GM21515 (cell line): ENCODE data around the gene RAD18.

ENCODE experiments used
- ATAC-seq: cut with Tn5 transposase; IDR thresholded peaks from one replicate; pipeline ENCODE4 v1.9.1; 2021; ENCODE audit not compliant: unreplicated experiment

The RAD18 gene

GRCh38 chr3:8985876-8986275 is 22.6 kb upstream of the RAD18 start:
- ATAC-seq: no peak

- ATAC-seq: no peak
Measured at GRCh38 chr3:8985411-8985831, 22.1 kb upstream of the RAD18 start.

- no peak for ATAC-seq
Measured at GRCh38 chr3:8984526-8984925, 21.3 kb upstream of the RAD18 start.

DNA sequence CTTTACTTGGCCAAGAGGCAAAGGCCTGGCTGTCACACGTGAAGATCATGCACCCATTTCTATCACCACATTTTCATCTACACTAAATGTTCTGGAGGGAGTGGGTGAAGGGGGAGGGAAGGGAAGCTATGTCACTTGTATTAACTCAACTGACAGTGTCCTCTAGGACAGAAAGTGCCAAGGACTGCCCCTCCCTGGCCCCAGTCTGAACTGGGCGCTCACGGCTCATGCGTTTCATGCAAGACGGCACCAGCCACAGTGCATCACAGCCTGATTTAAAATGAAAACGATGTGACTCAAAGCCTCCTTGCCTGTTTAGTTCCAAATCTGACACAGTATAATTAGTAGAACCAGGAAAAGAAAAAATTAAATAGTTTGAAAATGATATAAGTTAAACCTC is 20.8 kb upstream of the RAD18 start:
- no peak for ATAC-seq

DNA sequence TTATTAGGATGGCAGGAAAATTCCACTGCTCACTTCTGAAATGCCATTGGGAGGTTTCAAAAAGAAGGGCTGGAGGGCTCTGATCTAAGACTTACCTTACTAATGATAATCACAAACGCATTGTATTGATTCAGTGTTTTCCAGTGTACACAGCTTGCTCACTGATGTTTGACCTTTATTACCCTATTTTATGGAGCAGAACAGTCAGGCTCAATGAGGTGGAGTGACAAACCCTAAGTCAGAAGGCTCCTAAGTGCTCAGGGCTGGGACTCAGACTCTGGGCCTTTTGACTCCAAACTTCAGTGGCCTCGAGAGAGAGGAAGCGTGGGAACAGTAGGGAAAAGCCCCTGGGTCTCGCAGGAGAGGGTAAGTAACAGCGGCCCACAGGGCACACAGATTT is 20.3 kb upstream of the RAD18 start:
- no peak for ATAC-seq

GRCh38 chr3:8983026-8983425 is 19.8 kb upstream of the RAD18 start:
- no peak for ATAC-seq

DNA sequence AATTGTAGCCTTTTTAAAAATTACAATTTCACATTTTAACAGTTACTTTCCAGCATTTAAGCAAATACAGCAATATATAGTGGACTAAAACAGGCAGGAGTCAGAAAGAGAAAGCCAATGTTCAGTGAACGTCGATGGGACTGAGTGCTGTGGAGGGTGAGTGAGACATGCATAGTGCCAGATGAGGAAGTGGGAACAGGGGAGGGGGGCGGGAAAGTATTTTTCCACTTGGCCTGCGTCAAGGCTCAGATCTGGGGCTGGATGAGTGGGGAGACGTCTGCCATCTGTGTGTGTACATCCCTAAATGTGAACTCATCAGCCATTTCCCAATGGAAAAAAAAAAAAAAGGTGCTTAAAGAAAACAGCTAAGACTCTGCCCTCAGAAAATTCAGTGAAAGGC is 19.2 kb upstream of the RAD18 start:
- no peak for ATAC-seq

DNA sequence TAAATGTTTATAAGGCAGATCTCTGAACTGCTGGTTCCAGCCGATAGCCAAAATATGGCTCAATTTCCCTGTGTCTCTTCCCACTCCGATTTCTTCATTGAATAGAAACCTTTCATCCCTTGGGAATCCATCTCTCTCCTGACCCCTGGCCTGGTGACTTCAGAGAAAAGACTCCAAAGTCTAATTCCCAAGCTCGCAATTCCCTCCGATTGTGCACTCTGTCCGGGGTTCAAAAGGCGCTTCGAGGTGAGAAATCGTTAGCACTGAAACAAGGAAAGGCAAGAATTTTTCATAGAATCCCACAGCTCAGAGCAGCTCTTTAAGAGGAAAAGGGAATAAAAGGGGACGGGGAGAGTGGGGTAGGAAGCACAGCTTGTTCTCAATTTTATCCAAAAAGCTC is 18.4 kb upstream of the RAD18 start:
- ATAC-seq: no peak

DNA sequence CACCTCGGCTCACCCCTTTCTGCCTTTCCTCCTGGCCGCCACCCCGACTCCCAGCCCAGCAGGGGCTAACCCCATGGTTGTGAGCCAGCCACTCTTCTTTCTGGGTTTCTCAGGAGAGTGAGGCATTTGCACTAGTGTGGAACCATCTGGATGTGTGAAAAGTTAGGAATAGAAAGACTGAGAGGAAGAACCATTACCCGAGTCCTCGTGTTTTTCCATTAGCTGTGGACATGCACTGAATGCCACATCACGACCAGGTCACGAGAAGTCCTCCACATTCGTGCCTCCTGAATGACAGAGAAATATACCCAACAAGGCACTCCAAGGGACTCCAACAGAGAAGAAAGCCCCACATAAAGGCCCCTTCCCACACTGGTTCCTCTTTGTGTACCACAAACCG is 18.0 kb upstream of the RAD18 start:
- no peak for ATAC-seq

DNA sequence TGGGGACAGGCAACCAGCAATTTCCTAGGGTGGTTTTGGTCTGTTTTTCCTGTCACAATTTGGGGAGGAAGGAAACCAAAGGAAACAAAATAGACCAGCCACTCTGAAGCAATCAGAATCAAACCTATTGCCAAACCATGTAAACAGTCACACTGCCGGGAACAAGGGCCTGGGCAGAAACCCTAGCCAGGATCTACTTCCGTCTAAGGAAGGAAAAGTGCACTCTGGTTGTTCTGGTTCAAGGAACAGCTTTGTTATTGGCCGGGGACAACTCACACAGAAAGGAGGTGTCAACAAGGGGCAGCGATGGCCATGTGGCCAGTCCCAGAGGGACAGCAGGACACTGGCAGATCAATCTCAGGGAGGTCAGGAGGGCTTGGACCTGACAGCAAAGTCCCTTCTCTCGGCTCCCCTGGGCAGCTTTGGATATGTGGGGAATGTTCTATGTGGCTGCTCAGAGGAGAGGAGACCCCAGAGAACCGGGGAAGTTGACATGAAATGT is 17.5 kb upstream of the RAD18 start:
- ATAC-seq: no peak

GRCh38 chr3:8979262-8979661 is 16.0 kb upstream of the RAD18 start:
- no peak for ATAC-seq

DNA sequence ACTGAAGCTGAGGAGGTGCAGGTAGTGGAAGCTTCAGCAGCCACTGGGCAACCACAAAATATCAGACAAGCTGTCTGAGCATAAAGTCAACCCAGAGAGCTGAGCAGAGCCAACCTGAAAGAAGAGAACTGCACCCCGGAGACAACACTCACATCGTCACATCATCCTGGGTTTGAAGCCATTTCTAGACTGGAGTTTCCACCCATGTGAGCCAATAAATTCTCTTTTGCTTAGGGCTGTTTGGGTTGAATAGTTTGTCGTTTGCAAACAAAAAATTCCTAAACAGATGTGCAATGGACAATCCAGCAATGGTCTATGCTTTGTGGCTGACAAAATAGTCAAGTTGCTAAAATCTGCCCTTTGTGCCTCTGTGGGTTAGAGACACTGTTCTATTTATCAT is 15.3 kb upstream of the RAD18 start:
- no peak for ATAC-seq

GRCh38 chr3:8976540-8977182 is 13.4 kb upstream of the RAD18 start:
- ATAC-seq: no peak

DNA sequence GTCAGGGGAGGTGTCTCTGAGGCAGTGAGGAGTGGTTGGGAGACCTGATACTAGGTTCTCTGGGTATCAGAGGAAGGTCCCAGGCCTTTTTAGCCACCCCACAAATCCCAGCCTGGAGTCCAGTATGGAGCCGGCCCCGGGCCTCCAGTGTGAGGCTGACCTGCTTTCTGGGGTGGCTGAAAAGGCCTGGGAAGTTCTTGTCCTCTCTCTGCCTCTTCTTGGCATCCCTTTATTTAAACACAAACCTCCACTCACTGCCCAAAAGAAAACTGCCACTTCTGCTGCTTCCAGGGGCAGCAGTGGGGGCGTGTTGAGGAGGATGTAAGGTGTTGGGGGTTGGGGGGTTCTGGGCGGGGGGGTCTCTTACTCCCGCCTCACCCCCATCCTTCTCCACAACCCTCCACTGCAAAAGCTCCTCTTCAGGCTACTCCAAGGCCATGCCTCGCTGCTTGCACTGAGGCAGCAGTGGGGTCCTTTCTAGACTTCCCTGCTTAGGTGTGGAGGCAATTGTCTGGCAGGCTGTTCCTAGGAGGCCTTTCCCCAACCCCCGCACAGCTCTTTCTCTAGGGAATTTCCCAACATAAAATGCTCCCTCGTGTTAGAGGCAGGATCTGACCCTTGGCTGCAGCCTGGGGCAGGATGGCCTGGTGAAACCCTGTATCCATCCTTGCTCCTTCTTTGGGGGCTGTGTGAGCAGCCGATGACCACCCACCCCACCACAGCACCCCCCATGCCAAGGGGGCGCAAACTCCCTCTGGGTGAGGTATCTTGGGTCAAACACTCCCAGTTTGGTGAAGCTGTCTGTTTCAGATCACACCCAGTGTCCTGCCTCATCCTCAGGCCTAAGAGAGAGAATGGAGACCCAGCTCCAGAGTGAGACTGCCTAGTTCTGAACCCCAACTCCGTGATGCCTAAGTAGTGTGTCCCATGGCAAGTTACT is 12.1 kb upstream of the RAD18 start:
- ATAC-seq: no peak

GRCh38 chr3:8974458-8974857 is 11.2 kb upstream of the RAD18 start:
- ATAC-seq: no peak

GRCh38 chr3:8972639-8973038 is 9.4 kb upstream of the RAD18 start:
- ATAC-seq: no peak

- ATAC-seq: peak; percentile 59
Measured at GRCh38 chr3:8970971-8971589, 7.8 kb upstream of the RAD18 start.

DNA sequence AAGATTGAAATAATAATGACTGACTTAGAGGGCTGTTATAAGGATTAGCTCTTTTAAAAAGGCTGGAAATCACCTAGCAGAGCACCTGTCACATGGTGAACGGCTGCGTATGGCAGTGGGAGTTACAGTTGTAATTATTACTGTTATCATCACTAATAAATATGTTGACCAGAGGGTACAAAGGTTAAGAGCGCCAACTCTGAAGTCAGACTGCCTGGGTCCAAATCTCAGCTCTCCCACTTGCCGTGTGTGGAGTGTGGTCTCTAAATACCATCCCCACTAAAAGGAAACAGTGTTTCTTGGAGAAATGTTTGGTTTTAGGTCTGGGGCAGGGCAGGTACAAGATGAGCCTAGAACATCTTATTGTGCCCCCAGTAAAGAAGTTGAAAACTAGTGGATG is 6.0 kb upstream of the RAD18 start:
- ATAC-seq: no peak

- ATAC-seq: no peak
Measured at GRCh38 chr3:8968375-8968882, 5.2 kb upstream of the RAD18 start.

- no peak for ATAC-seq
Measured at GRCh38 chr3:8967553-8967952, 4.3 kb upstream of the RAD18 start.

GRCh38 chr3:8966820-8967348 is 3.6 kb upstream of the RAD18 start:
- no peak for ATAC-seq
